ENCODE measurements around the gene ISX.

ISX gene

DNA sequence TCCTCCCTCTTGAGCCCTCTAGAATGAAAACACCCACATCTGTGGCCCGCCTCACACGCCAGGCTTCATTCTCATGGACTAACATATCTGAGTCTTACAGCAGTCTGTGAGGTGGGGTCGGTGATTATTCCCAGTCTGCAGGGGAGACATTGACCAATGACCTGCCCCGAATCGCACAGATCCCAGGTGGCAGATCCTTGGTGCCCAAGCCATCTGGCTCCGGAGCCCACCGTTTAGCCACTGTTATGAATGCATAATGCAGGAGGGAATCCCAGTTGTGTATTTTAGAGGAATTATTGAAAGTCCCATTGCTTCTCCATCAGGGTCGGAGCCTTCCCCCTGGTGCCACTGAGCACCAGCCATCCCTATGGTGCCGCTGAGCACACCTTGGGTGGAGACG lies 47.4 kb downstream of the ISX start:
- no peak for DNase-seq (ENCODE audit: low spot score)

DNA sequence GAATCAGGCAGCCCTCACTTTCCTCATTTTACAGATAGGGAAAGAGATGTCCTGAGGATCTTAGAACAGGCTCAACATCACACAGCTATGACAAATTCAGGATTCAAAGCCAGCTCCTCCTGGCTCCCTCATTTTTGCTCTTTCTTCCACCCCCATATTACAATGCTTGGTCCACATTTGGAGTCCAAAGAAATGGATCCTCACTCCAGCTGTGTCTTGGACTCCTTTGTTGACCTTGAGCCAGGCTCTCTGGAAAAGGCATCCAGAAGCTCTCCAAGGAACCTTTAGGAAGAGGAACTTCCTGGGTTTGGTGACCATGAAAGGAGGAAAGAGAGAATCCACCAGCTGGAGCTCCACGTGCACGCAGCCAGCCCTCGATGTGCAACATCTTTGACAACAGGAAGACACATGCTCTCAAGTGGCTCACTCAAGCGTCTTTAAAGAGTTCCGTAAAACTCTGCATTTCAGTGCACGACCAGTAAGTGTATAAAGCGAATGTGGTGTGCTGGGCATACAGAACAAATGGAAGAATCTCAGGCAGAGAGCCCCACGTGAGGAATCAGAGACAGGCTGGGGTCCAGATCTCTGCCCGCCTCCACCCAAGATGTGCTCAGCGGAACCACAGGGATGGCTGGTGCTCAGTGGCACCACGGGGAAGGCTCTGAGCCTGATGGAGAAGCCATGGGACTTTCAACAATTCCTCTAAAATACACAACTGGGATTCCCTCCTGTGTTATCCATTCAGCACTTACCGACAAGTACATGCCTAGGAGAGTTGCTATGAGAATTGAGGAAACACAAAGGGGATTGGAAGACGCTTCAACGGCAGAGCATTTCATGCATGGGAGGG lies 48.4 kb downstream of the ISX start:
- DNase-seq (ENCODE audit: low spot score), result no peak

- no peak for DNase-seq (ENCODE audit: low spot score)
These were observed 49.6 kb downstream of the ISX start for GRCh38 chr22:35115515-35115914.

DNA sequence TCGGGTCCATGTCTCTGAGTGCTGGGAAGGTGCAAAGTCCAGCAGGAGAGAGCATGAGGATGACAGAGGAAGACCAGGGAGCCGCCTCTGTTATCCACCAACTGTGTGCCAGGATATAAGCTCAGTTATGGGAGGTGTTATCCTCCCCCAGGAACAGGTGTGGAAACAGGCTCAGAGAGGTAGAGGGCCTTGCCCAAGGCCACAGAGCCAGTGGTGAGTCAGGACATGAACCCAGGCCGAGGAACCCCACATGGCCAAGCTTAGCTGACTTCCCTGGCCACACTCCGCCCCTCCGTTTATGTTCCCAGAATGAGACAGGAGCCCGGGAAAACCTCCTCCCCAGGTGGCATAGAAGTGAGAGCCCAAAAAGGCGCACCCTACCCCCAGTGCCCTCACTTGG lies 50.3 kb downstream of the ISX start:
- no peak for DNase-seq (ENCODE audit: low spot score)

GRCh38 chr22:35116817-35117216 lies 50.9 kb downstream of the ISX start:
- no peak for DNase-seq (ENCODE audit: low spot score)

GRCh38 chr22:35119494-35119893 lies 53.5 kb downstream of the ISX start:
- no peak for DNase-seq (ENCODE audit: low spot score)

GRCh38 chr22:35124691-35125219 lies 58.8 kb downstream of the ISX start:
- DNase-seq (ENCODE audit: low spot score), result no peak

- no peak for DNase-seq (ENCODE audit: low spot score)
These were observed 61.0 kb downstream of the ISX start for GRCh38 chr22:35126993-35127392.

- DNase-seq (ENCODE audit: low spot score), result no peak
These were observed 62.7 kb downstream of the ISX start for GRCh38 chr22:35128637-35129036.

GRCh38 chr22:35131525-35132000 lies 65.6 kb downstream of the ISX start:
- no peak for DNase-seq (ENCODE audit: low spot score)

GRCh38 chr22:35132568-35132967 lies 66.6 kb downstream of the ISX start:
- DNase-seq (ENCODE audit: low spot score), result no peak

GRCh38 chr22:35133702-35134380 lies 67.9 kb downstream of the ISX start:
- DNase-seq (ENCODE audit: low spot score), result no peak

- no peak for DNase-seq (ENCODE audit: low spot score)
These were observed 68.7 kb downstream of the ISX start for GRCh38 chr22:35134637-35135036.

DNA sequence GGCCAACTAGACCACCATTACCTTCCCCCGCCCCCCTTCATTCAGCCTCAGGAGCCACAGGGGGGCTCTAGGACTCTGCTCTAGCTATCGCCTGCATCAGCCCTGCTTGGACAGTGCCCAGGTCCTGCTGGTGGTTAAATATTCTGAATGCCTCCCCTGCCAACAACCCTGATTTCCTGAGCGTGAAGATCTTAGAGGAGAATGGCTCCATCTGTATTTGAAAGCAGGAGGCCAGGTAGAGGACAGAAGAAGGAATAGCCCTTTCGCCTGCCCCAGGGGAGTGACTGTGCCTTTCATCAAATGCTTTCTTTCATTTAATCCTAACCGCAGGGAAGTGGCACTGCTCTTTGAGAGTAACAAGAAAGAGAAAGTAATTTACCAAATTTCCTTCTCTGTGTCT lies 69.2 kb downstream of the ISX start:
- no peak for DNase-seq (ENCODE audit: low spot score)
